ENCODE results near the gene CLCN1. TPM values are rescaled to one million over a fixed set of nuclear protein-coding genes. Genes with fewer than 3 reads are reported as not detected.

Gene CLCN1
- polyA plus RNA-seq, 1 donor from 2014 or later, result not detected

- Mint-ChIP-seq H3K36me3 (no peaks in the 10 kb centered on the region), H3K4me1 (peaks cover 0 to 2% (median 0%) of the 10 kb centered on the region in 3 donors), H3K9me3 (peaks cover 0 to 1% (median 0%) of the 10 kb centered on the region in 3 donors), H3K27me3 (no peaks in the 10 kb centered on the region), H3K27ac (peak overlapping the region in 1 of 3 donors; percentile 77), H3K4me3 (no peak overlapping the region)
Observed at GRCh38 chr7:143395187-143396149, 79.6 kb downstream of the CLCN1 start.

- Mint-ChIP-seq H3K27ac (no peak overlapping the region), H3K4me3 (no peak overlapping the region), H3K4me1 (peaks cover 0 to 2% (median 0%) of the 10 kb centered on the region in 3 donors), H3K9me3 (peaks cover 0 to 1% (median 0%) of the 10 kb centered on the region in 3 donors), H3K27me3 (no peaks in the 10 kb centered on the region), H3K36me3 (no peaks in the 10 kb centered on the region)
Observed at GRCh38 chr7:143396182-143396581, 80.3 kb downstream of the CLCN1 start.

- peaks cover 0 to 1% (median 0%) of the 10 kb centered on the region in 3 donors for H3K9me3 Mint-ChIP-seq
- no peak overlapping the region for H3K27ac Mint-ChIP-seq
- no peak overlapping the region for H3K4me3 Mint-ChIP-seq
- H3K27me3 Mint-ChIP-seq, result no peaks in the 10 kb centered on the region
- H3K36me3 Mint-ChIP-seq, result no peaks in the 10 kb centered on the region
- peaks cover 0 to 2% (median 0%) of the 10 kb centered on the region in 3 donors for H3K4me1 Mint-ChIP-seq
Observed at GRCh38 chr7:143396625-143397556, 81.0 kb downstream of the CLCN1 start.

DNA sequence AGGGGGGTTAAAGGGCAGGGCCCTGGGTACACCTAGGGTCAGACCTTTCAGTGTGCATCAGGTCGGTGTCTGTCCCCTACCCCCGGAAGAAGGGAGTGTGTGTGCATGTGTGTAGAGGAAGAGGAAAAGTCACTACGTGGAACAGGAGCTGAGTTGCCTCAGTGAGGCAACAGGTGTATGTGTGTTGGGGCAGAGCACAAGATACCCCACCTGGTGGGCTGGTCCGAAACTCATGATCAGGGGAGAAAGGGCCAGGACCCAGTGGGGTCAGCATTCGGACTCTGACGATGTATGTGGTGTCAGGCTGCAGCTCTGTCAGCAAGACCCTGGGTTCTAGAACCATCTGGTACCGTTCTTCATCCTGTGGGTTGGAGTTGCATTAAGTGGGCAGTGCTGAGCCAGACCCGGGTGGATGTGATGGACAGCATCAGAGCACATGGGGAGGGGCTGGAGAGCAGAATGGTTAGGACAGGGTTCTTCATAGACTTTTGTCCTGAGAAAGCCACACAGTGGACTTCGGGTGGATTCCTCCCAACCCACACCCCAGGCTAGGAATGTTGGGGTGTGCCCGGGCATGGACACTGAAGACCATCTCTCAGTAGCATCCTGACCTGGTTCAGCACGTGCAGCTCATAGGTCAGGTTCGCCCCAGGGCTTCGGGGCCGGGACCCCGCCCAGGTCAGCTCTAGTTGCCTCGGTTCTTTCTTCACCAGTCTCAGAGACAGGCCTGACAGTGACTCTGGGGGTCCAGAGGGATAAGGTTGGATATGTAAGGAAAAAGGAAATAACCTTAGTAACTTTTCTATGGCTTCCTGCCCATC is 82.0 kb downstream of the CLCN1 start:
- Mint-ChIP-seq H3K4me3 (no peak overlapping the region), H3K36me3 (no peaks in the 10 kb centered on the region), H3K27me3 (no peaks in the 10 kb centered on the region), H3K27ac (no peak overlapping the region), H3K9me3 (peaks cover 0 to 1% (median 0%) of the 10 kb centered on the region in 3 donors), H3K4me1 (peaks cover 0 to 2% (median 0%) of the 10 kb centered on the region in 3 donors)

- peaks cover 0 to 1% (median 0%) of the 10 kb centered on the region in 3 donors for H3K9me3 Mint-ChIP-seq
- no peak overlapping the region for H3K4me3 Mint-ChIP-seq
- H3K4me1 Mint-ChIP-seq, result peaks cover 0 to 4% (median 0%) of the 10 kb centered on the region in 3 donors
- H3K27me3 Mint-ChIP-seq, result no peaks in the 10 kb centered on the region
- no peaks in the 10 kb centered on the region for H3K36me3 Mint-ChIP-seq
- no peak overlapping the region for H3K27ac Mint-ChIP-seq
Observed at GRCh38 chr7:143398616-143399015, 82.7 kb downstream of the CLCN1 start.

GRCh38 chr7:143399151-143399550 is 83.2 kb downstream of the CLCN1 start:
- H3K4me1 Mint-ChIP-seq, result peaks cover 0 to 4% (median 0%) of the 10 kb centered on the region in 3 donors
- no peaks in the 10 kb centered on the region for H3K27me3 Mint-ChIP-seq
- no peak overlapping the region for H3K4me3 Mint-ChIP-seq
- H3K36me3 Mint-ChIP-seq, result no peaks in the 10 kb centered on the region
- H3K9me3 Mint-ChIP-seq, result peaks cover 0 to 1% (median 0%) of the 10 kb centered on the region in 3 donors
- no peak overlapping the region for H3K27ac Mint-ChIP-seq

GRCh38 chr7:143399642-143400041 is 83.7 kb downstream of the CLCN1 start:
- H3K27me3 Mint-ChIP-seq, result no peaks in the 10 kb centered on the region
- H3K4me1 Mint-ChIP-seq, result peaks cover 0 to 4% (median 0%) of the 10 kb centered on the region in 3 donors
- H3K9me3 Mint-ChIP-seq, result peaks cover 0 to 1% (median 0%) of the 10 kb centered on the region in 3 donors
- H3K36me3 Mint-ChIP-seq, result no peaks in the 10 kb centered on the region
- no peak overlapping the region for H3K27ac Mint-ChIP-seq
- no peak overlapping the region for H3K4me3 Mint-ChIP-seq

- Mint-ChIP-seq H3K4me1 (peaks cover 0 to 4% (median 0%) of the 10 kb centered on the region in 3 donors), H3K27ac (no peak overlapping the region), H3K4me3 (no peak overlapping the region), H3K27me3 (no peaks in the 10 kb centered on the region), H3K9me3 (no peaks in the 10 kb centered on the region), H3K36me3 (no peaks in the 10 kb centered on the region)
Observed at GRCh38 chr7:143401265-143401664, 85.4 kb downstream of the CLCN1 start.

Other genes with a start within 250 kb of the CLCN1 start
- not detected for gene PIP, start 184.0 kb upstream of the CLCN1 start, polyA plus RNA-seq
- gene TAS2R39, start 132.7 kb upstream of the CLCN1 start, polyA plus RNA-seq, result not detected
- gene TAS2R40, start 94.1 kb upstream of the CLCN1 start, polyA plus RNA-seq, result not detected
- 329 TPM for gene GSTK1, start 52.7 kb upstream of the CLCN1 start, polyA plus RNA-seq
- gene TMEM139, start 31.2 kb upstream of the CLCN1 start, polyA plus RNA-seq, result not detected
- 23.7 TPM for gene CASP2, start 27.8 kb upstream of the CLCN1 start, polyA plus RNA-seq
- 0.38 TPM for gene FAM131B, start 46.6 kb downstream of the CLCN1 start, polyA plus RNA-seq
- 51.3 TPM for gene ZYX, start 65.2 kb downstream of the CLCN1 start, polyA plus RNA-seq
- 0.80 TPM for gene EPHA1, start 92.7 kb downstream of the CLCN1 start, polyA plus RNA-seq
- gene TAS2R60, start 127.3 kb downstream of the CLCN1 start, polyA plus RNA-seq, result not detected
- not detected for gene TAS2R41, start 161.8 kb downstream of the CLCN1 start, polyA plus RNA-seq

Data from IgD-negative memory B cell (primary cell).